Activated T-helper 1 cell treated with anti-CD3 and anti-CD28 coated beads, Interleukin-2, amount 50 U/mL, for 16 hours (primary cell): Measurements from ENCODE around the gene ANKRD16.
A peak's percentile ranks its signal among the peaks of the same experiment; 100 is the strongest.
"Not testable (repeated sequence)": the region's sequence is repeated elsewhere in the genome, so short reads cannot be mapped to it uniquely, and the experiment has no call there.

Experiments used
- DNase-seq, 2 donors: peaks; one replicate each; pipeline ENCODE4 v3.0.0-alpha.2; 2020; ENCODE audit warnings: low read depth in 1 of 2, low spot score in 1 of 2

Gene ANKRD16

GRCh38 chr10:5877041-5877440 is 12.7 kb downstream of the ANKRD16 start:
- DNase-seq: not testable (repeated sequence)

GRCh38 chr10:5876181-5876768 is 13.4 kb downstream of the ANKRD16 start:
- DNase-seq: no peak

- DNase-seq: peak; percentile 15 to 31
Observed at GRCh38 chr10:5873515-5873995, 16.1 kb downstream of the ANKRD16 start.

GRCh38 chr10:5871596-5871995 is 18.1 kb downstream of the ANKRD16 start:
- no peak for DNase-seq

GRCh38 chr10:5869156-5869555 is 20.5 kb downstream of the ANKRD16 start:
- DNase-seq: no peak

- not testable (repeated sequence) for DNase-seq
Observed at GRCh38 chr10:5868383-5868782, 21.3 kb downstream of the ANKRD16 start.

GRCh38 chr10:5867091-5867615 is 22.5 kb downstream of the ANKRD16 start:
- DNase-seq: not testable (repeated sequence)

GRCh38 chr10:5866451-5867081 is 23.1 kb downstream of the ANKRD16 start:
- DNase-seq: not testable (repeated sequence)

GRCh38 chr10:5862981-5863685 is 26.6 kb downstream of the ANKRD16 start:
- DNase-seq: not testable (repeated sequence)

- no peak for DNase-seq
Observed at GRCh38 chr10:5862360-5862961, 27.2 kb downstream of the ANKRD16 start.

GRCh38 chr10:5860066-5860465 is 29.6 kb downstream of the ANKRD16 start:
- no peak for DNase-seq

- no peak for DNase-seq
Observed at GRCh38 chr10:5858811-5859210, 30.9 kb downstream of the ANKRD16 start.

- no peak for DNase-seq
Observed at GRCh38 chr10:5856701-5857004, 33.0 kb downstream of the ANKRD16 start.

GRCh38 chr10:5855979-5856700 is 33.6 kb downstream of the ANKRD16 start:
- no peak for DNase-seq

GRCh38 chr10:5854131-5854475 is 35.6 kb downstream of the ANKRD16 start:
- no peak for DNase-seq

GRCh38 chr10:5846667-5847066 is 43.0 kb downstream of the ANKRD16 start:
- not testable (repeated sequence) for DNase-seq

- DNase-seq: no peak
Observed at GRCh38 chr10:5844345-5845055, 45.2 kb downstream of the ANKRD16 start.

- DNase-seq: no peak
Observed at GRCh38 chr10:5843686-5844344, 45.9 kb downstream of the ANKRD16 start.

GRCh38 chr10:5841965-5842364 is 47.7 kb downstream of the ANKRD16 start:
- no peak for DNase-seq
